Measurements from ENCODE around the gene PALLD.
"Not testable (repeated sequence)": the region's sequence is repeated elsewhere in the genome, so short reads cannot be mapped to it uniquely, and the experiment has no call there.

PALLD gene

DNA sequence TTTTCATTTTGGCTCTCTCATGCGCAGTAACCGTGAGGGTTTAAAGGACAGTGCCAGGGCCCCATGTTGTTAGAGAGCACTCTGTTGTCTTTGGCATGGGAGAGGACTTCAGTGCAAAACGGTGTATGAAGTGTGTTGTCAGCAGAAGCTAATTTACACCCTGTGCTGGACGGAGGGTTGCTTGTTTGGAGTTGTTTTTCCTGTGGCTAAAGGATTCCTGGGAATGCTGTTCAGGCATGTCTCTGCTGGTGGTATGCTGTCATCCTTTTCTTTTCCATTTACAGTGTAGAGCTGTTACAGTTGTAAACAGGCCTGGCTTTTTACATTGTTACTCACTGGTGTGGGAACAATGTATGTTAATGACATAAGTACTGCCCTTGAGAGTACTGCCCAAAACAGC lies 306.9 kb downstream of the PALLD start:
- Mint-ChIP-seq H3K27me3 (peaks cover 0 to 6% of the 10 kb centered on the region in 2 donors), H3K9me3 (peaks cover 0 to 4% of the 10 kb centered on the region in 2 donors), H3K4me1 (peaks cover 3 to 5% of the 10 kb centered on the region in 2 donors), H3K36me3 (no peaks in the 10 kb centered on the region), H3K27ac (no peak overlapping the region), H3K4me3 (no peak overlapping the region)
- no peak for DNase-seq
- ATAC-seq (replicated peaks), result no peak

DNA sequence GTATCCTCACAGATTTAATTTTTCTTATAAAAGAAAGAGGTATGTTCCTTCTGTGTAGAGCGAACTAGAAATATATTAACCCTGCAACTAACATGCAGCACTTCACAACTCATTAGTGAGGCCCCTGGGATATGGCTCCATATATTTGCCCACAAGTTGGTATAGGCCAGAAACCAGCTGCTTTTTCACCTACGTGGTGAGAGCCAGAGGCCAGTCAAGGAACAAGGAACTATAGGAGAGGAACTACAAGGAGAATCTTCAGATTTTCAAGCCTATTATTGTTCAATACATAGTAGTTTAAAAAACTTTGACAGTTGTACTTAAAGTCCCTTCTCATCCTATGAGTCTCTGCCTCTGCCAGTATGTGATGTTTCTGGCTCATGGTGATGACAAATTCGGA lies 307.3 kb downstream of the PALLD start:
- Mint-ChIP-seq H3K27ac (no peak overlapping the region), H3K4me3 (no peak overlapping the region), H3K27me3 (peaks cover 0 to 6% of the 10 kb centered on the region in 2 donors), H3K9me3 (peaks cover 0 to 4% of the 10 kb centered on the region in 2 donors), H3K36me3 (no peaks in the 10 kb centered on the region), H3K4me1 (peaks cover 3 to 5% of the 10 kb centered on the region in 2 donors)
- ATAC-seq (replicated peaks), result no peak
- no peak for DNase-seq

DNA sequence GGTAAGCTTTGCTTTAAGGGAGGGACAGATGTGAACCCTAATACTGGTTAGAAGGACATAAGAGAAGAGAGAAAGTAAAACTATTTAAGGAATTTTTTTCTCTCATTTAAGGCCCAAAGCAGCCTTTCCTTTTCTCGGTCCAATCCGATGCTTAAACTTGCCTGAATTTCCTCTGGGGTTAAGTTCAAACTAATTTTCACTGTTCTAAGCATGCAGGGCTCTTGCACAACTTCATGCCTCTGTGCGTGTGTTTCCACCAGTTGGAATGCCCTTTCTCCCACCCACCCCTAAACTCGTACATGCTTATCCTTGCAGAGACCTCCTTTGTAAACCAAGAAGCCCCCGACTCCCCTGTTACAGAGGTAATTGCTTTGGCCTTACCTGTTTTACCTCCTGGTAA lies 308.5 kb downstream of the PALLD start:
- H3K36me3 Mint-ChIP-seq, result no peaks in the 10 kb centered on the region
- ATAC-seq (replicated peaks), result no peak

DNA sequence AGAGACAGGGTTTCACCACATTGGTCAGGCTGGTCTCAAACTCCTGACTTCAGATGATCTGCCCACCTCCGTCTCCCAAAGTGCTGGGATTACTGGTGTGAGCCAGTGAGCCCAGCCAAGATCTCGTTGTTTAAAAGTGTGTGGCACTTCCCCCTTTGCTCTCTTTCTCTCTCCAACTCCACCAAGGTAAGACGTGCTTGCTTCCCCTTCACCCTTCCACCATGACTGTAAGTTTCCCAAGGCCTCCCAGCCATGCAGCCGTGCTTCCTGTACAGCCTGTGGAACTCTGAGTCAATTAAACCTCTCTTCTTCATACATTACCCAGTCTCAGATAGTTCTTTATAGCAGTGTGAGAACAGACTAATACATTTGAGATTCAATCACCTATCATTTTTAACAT lies 309.4 kb downstream of the PALLD start:
- not testable (repeated sequence) for H3K4me1 Mint-ChIP-seq; H3K27ac Mint-ChIP-seq; H3K4me3 Mint-ChIP-seq; DNase-seq; ATAC-seq (replicated peaks); H3K9me3 Mint-ChIP-seq; H3K36me3 Mint-ChIP-seq
- peaks cover 0 to 20% of the 10 kb centered on the region in 2 donors for H3K27me3 Mint-ChIP-seq

More for the DNA sequence above, 308.5 kb downstream of the PALLD start:
- Mint-ChIP-seq H3K27ac (no peak overlapping the region), H3K27me3 (peaks cover 0 to 15% of the 10 kb centered on the region in 2 donors), H3K9me3 (peaks cover 2 to 4% of the 10 kb centered on the region in 2 donors), H3K4me1 (peaks cover 3 to 5% of the 10 kb centered on the region in 2 donors), H3K4me3 (no peak overlapping the region)
- no peak for DNase-seq

DNA sequence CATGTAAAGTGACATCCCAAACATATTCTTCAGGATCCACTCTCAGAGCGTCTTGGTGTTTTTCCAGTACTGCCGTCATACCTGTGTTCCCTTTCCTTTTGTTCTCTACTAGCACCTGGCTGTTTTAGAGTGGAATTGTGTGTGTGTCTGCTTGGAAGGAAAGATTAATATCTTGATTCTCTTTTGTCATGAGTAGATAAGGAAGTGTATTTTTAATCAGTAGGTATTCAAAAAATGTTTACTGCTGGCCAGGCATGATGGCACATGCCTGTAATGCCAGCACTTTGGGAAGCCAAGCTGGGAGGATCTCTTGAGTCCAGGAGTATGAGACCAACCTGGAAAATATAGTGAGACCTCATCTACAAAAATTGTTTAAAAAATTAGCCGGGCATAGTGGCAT lies 314.4 kb downstream of the PALLD start:
- Mint-ChIP-seq H3K4me1 (peaks cover 0 to 1% of the 10 kb centered on the region in 2 donors), H3K27ac (no peak overlapping the region), H3K27me3 (peaks cover 15 to 22% of the 10 kb centered on the region in 2 donors), H3K36me3 (no peaks in the 10 kb centered on the region), H3K4me3 (no peak overlapping the region), H3K9me3 (peaks cover 0 to 2% of the 10 kb centered on the region in 2 donors)
- ATAC-seq (replicated peaks) (no peak), DNase-seq (no peak)

DNA sequence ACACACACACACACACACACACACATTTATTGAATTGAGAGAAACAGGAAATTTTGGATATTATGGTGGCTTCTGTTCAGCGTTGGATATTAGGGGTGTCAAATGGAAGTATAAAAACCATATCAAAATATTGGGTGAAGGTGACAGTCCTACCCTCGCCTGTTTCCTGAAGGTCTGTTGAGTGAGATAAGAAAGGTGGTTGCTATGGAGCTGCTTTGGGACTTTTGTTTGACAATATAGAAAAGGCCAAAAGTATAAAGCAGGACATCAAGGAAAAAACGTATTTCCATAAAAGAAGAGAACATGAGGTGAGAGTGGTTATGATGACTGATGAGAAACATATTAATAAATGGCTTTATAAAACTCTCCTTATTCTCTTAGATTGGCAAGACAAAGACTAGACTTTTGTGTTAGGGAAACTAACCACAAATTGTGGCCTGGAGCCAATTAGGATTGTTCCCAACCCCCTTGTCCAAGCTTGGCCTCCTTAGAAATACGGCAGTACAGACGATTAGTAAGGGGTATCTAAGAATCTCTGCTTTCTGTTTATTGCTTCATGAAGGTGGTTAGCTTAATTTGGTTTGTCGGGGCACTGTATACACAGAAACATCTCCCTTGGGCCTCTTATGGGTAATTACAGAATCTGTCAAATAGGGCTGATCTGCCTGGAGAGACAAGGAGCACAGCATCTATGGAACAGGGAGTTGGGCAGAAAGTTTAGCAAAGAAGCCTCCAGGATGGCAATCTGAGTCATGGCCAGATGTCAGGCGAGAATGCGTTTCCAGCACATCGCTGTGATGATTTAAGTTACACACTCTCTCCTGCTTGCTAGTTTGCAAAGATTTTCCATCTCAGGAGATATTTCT lies 315.2 kb downstream of the PALLD start:
- peaks cover 0 to 2% of the 10 kb centered on the region in 2 donors for H3K9me3 Mint-ChIP-seq
- no peak overlapping the region for H3K27ac Mint-ChIP-seq
- ATAC-seq (replicated peaks) (no peak), DNase-seq (no peak)
- no peaks in the 10 kb centered on the region for H3K36me3 Mint-ChIP-seq
- H3K4me3 Mint-ChIP-seq, result no peak overlapping the region
- peaks cover 4 to 7% of the 10 kb centered on the region in 2 donors for H3K4me1 Mint-ChIP-seq
- peaks cover 20 to 23% of the 10 kb centered on the region in 2 donors for H3K27me3 Mint-ChIP-seq

DNA sequence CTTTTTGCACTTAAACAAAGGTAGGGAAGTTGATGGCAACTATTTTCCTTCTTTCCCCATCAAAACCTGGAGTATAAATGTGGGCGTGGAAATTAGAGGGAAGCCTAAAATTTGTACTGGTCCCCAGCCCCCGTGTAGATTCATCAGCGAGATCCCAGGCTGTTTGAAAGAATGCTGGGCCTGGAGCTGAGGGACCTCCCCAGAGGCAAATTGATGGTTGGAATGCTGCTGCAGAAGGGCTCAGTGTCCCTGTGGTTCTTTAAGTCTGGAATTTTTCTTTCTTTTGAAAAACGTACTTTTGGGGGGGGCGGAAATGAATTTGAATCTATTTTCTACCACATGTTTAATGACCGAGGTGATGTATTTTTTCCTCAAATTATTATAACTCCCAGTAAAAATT lies 316.0 kb downstream of the PALLD start:
- Mint-ChIP-seq H3K9me3 (peaks cover 0 to 2% of the 10 kb centered on the region in 2 donors), H3K4me3 (no peak overlapping the region), H3K36me3 (no peaks in the 10 kb centered on the region), H3K27me3 (peaks cover 26 to 30% of the 10 kb centered on the region in 2 donors), H3K27ac (no peak overlapping the region), H3K4me1 (peaks cover 4 to 15% of the 10 kb centered on the region in 2 donors)
- DNase-seq, result no peak
- ATAC-seq (replicated peaks), result no peak

DNA sequence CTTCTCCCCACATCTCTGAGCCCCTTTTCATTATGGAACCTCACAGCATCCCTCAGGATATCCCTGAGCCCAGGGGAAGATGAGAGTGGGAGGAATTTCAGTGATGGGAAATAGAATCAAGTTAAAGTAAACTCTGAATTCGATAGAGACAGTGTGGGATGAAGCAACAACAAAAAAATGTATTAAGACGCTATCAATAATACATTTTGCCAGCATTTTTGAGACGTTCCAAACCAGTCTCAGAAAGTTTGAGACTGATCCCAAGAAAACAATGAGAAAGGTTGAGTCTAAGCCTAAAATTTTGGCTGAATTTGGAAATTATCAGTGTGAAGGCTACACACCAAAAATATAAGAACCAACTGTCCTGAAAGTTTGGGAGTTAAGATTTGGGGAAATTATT lies 317.0 kb downstream of the PALLD start:
- Mint-ChIP-seq H3K27ac (no peak overlapping the region), H3K27me3 (peaks cover 32 to 34% of the 10 kb centered on the region in 2 donors), H3K36me3 (no peaks in the 10 kb centered on the region), H3K4me1 (peaks cover 4 to 17% of the 10 kb centered on the region in 2 donors), H3K4me3 (no peak overlapping the region), H3K9me3 (peaks cover 0 to 2% of the 10 kb centered on the region in 2 donors)
- no peak for ATAC-seq (replicated peaks)
- DNase-seq, result no peak

DNA sequence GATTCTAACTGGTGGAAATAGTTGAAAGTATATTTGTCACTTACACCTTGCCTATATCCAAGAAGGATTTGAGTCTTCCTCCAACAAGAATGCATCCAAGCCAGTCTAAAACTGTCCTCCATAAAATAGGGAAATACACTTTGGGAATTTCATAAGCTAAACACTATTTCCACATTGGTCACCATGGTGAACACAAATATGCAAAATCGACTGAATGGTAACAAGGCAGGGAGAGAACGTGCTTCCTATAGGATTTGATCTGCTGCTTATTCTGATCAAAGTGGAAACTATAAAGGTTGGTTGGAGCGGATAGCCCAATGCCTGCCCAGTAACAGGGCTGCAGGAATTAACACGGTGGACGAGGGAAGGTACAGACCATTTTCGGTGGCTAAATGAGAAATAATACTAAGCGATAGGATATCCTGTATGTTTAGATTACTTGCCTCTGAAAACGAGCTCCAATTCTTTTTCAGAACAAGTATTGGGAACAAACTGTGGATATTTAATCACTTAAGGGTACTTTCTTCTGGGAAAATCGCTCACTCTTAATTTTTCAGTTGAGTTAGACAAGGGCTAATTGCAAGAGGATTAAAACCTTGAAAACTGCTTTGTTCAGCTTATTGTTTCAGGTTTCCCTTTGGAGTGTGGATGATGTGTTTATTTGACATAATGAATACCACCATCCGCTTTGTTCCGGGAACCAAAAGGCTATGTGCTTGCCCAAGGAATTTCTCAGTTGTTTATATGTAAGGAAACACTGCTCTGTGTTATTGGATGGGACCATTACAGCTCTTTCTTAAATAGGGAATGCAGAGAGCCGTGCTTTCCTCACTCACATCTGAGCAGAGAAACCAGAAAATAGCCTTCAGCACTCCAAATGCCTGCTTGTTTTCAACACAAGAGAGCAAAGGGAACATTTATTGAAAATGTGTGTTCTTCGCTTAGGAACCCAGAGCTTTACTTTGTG lies 318.8 kb downstream of the PALLD start:
- Mint-ChIP-seq H3K27me3 (peaks cover 24 to 32% of the 10 kb centered on the region in 2 donors), H3K4me1 (peaks cover 4 to 17% of the 10 kb centered on the region in 2 donors), H3K27ac (no peak overlapping the region), H3K9me3 (no peaks in the 10 kb centered on the region), H3K4me3 (no peak overlapping the region), H3K36me3 (no peaks in the 10 kb centered on the region)
- DNase-seq (no peak), ATAC-seq (replicated peaks) (no peak)

DNA sequence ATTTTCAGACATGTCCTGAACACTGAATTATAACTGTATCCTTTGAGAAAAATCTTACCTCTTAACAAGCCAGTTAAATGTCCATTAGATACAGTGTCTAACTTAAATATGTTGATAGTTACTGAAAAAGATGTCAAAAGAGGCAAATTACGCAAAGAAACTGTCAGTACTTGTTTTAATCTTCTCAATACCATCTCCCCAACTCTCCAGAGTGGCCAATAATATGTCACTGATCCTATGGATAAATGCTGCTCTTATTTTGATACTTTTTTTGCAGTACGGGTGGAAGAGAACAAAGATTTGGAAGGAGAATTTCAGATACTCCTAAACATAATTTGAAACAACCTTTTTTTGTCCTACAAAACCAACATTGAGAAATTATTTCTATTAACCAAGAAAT lies 320.5 kb downstream of the PALLD start:
- ATAC-seq (replicated peaks) (no peak), DNase-seq (no peak)
- Mint-ChIP-seq H3K27ac (no peak overlapping the region), H3K4me1 (peaks cover 4 to 17% of the 10 kb centered on the region in 2 donors), H3K36me3 (no peaks in the 10 kb centered on the region), H3K4me3 (no peak overlapping the region), H3K9me3 (no peaks in the 10 kb centered on the region), H3K27me3 (peaks cover 21 to 28% of the 10 kb centered on the region in 2 donors)

DNA sequence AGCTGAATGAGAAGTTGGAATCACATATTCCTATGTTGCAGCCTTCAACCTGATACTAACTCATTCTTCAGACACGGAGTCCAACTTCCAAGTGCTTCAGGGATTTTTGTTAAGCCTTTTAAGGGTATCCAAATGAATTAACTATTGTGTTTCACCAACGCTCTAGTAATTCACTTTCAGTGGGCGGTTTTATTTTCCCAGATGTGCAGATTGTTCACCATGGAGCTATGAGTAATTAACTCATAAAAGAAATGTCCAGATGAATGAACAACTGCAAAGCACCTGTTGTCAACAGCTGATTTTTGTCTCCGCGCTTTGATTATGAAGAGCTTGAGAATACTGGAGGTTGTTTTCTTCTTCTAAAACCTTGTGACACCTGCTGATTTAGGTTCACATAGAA lies 325.6 kb downstream of the PALLD start:
- Mint-ChIP-seq H3K9me3 (no peaks in the 10 kb centered on the region), H3K4me1 (peaks cover 0 to 5% of the 10 kb centered on the region in 2 donors), H3K27ac (no peak overlapping the region), H3K36me3 (no peaks in the 10 kb centered on the region), H3K27me3 (peaks cover 13 to 15% of the 10 kb centered on the region in 2 donors), H3K4me3 (no peak overlapping the region)
- ATAC-seq (replicated peaks), result no peak
- no peak for DNase-seq

DNA sequence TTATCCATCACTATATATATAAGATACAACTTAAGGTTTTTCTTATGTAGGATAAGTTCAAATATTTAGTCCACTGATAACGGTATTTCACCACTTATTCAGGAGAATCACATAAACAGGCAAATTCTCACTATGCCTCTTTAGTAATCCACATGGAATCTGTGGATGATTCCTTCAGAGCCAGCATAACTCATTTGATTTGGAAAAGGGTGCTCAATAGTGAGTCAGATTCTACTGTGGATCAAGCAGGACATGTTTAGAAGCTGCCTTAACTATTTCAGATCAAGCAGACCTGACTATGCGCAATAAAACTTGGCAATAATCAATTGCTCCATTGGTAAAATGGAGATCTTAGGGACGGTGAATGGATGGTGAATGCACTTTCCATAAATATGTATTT lies 329.1 kb downstream of the PALLD start:
- ATAC-seq (replicated peaks) (no peak), DNase-seq (no peak)
- no peaks in the 10 kb centered on the region for H3K9me3 Mint-ChIP-seq
- peaks cover 3 to 4% of the 10 kb centered on the region in 2 donors for H3K4me1 Mint-ChIP-seq
- H3K4me3 Mint-ChIP-seq, result no peak overlapping the region
- H3K36me3 Mint-ChIP-seq, result no peaks in the 10 kb centered on the region
- H3K27me3 Mint-ChIP-seq, result peaks cover 13% of the 10 kb centered on the region in 2 donors
- no peak overlapping the region for H3K27ac Mint-ChIP-seq

DNA sequence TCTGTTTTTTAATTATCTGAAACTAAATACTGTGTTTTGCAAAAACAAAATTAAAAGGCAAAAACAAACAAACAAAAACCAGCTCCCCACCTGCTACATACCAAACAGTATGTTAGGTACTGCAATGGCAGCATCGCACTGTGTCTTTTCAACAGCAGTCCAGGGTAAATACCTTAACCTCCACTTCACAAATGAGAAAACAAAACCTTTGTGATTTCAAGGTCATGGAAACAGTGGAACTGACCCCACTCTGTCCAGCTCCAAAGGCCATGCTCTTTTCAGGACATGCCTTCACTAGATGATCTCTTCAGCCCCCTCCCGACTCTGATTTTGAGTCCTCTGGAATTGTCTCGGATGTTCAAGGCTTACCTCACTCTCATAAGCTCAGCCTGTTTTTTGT lies 329.8 kb downstream of the PALLD start:
- DNase-seq, result no peak
- Mint-ChIP-seq H3K27ac (no peak overlapping the region), H3K4me1 (peaks cover 8 to 11% of the 10 kb centered on the region in 2 donors), H3K4me3 (no peak overlapping the region), H3K36me3 (no peaks in the 10 kb centered on the region), H3K27me3 (peaks cover 16 to 17% of the 10 kb centered on the region in 2 donors), H3K9me3 (no peaks in the 10 kb centered on the region)
- no peak for ATAC-seq (replicated peaks)

DNA sequence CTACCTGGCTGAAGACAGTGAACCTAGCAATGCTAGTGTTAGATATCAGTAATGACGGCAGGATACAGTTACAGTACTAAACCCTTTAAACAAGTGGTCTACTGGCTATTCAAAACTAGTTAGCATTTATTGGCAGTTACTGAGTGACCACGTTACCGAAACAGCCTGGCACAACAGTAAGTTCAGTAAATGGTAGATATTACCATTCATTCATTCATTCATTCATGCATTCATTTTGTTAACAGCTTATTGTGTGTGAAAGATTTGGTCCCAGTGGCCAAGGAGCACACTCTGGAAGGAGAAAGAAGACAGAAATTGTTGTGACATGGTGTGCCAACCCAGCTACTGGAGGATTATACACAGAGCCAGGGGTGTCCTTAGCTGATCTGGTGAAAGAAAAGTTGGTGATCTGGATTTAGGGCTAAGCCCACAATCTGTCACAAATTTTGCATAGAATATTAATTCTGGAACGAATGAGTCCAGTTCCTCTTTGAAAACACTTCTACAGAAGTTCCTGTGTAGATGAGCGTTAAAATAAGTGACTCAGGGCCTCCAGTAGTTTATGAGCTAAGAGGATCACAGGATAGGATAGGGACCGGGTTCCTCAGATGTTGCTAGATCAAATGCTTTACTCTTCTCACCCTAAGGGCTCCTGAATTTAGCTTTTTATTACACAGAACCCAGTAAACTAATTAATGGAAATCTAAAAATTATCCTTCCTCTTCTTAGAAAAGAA lies 334.1 kb downstream of the PALLD start:
- Mint-ChIP-seq H3K4me3 (peak overlapping the region; percentile 90 to 91), H3K4me1 (peaks cover 14 to 36% of the 10 kb centered on the region in 2 donors), H3K36me3 (peaks cover 9% of the 10 kb centered on the region in 2 donors), H3K9me3 (no peaks in the 10 kb centered on the region), H3K27me3 (peaks cover 45 to 47% of the 10 kb centered on the region in 2 donors), H3K27ac (no peak overlapping the region)
- DNase-seq (no peak), ATAC-seq (replicated peaks) (peak; percentile 64 to 70)
